NCI-H2029 (cell line): ENCODE measurements around the gene PCCA.
"Not testable (repeated sequence)": the region's sequence is repeated elsewhere in the genome, so short reads cannot be mapped to it uniquely, and the experiment has no call there.

Experiments used
- DNase-seq: peaks from one replicate; lab custom pipeline; 2025; lab: John Stamatoyannopoulos, UW

Gene PCCA

GRCh38 chr13:100244431-100244830 is 155.5 kb downstream of the PCCA start:
- no peak for DNase-seq

GRCh38 chr13:100245104-100245503 is 156.2 kb downstream of the PCCA start:
- DNase-seq = no peak

GRCh38 chr13:100247937-100248336 is 159.0 kb downstream of the PCCA start:
- DNase-seq = no peak

- DNase-seq = no peak
These were observed 165.1 kb downstream of the PCCA start for GRCh38 chr13:100254002-100254401.

GRCh38 chr13:100262404-100262803 is 173.5 kb downstream of the PCCA start:
- no peak for DNase-seq

GRCh38 chr13:100266026-100266425 is 177.1 kb downstream of the PCCA start:
- no peak for DNase-seq

- DNase-seq = no peak
These were observed 180.9 kb downstream of the PCCA start for GRCh38 chr13:100269837-100270236.

- no peak for DNase-seq
These were observed 184.2 kb downstream of the PCCA start for GRCh38 chr13:100273138-100273537.

- DNase-seq = no peak
These were observed 184.7 kb downstream of the PCCA start for GRCh38 chr13:100273552-100273951.

GRCh38 chr13:100274942-100275506 is 186.1 kb downstream of the PCCA start:
- DNase-seq = no peak

GRCh38 chr13:100275746-100276145 is 186.9 kb downstream of the PCCA start:
- DNase-seq = no peak

GRCh38 chr13:100280681-100281080 is 191.8 kb downstream of the PCCA start:
- no peak for DNase-seq

- not testable (repeated sequence) for DNase-seq
These were observed 193.4 kb downstream of the PCCA start for GRCh38 chr13:100282306-100282705.

- DNase-seq = no peak
These were observed 201.4 kb downstream of the PCCA start for GRCh38 chr13:100290165-100290801.

- no peak for DNase-seq
These were observed 202.7 kb downstream of the PCCA start for GRCh38 chr13:100291624-100292023.

- DNase-seq = no peak
These were observed 208.5 kb downstream of the PCCA start for GRCh38 chr13:100297413-100297812.

- DNase-seq = no peak
These were observed 209.3 kb downstream of the PCCA start for GRCh38 chr13:100298116-100298681.

- no peak for DNase-seq
These were observed 209.8 kb downstream of the PCCA start for GRCh38 chr13:100298691-100299090.

GRCh38 chr13:100300243-100300642 is 211.3 kb downstream of the PCCA start:
- DNase-seq = no peak

- no peak for DNase-seq
These were observed 211.8 kb downstream of the PCCA start for GRCh38 chr13:100300708-100301107.

GRCh38 chr13:100301418-100301817 is 212.5 kb downstream of the PCCA start:
- peak; percentile 24 for DNase-seq

GRCh38 chr13:100302391-100302790 is 213.5 kb downstream of the PCCA start:
- no peak for DNase-seq

- DNase-seq = no peak
These were observed 215.3 kb downstream of the PCCA start for GRCh38 chr13:100304229-100304628.

GRCh38 chr13:100305398-100305797 is 216.5 kb downstream of the PCCA start:
- DNase-seq = no peak
